GM04503 (cell line): ENCODE results near the gene CHMP1B.

ENCODE experiments used
- DNase-seq: peaks from one replicate; pipeline ENCODE4 v3.0.0-alpha.2; 2012; ENCODE audit warnings: low read depth

CHMP1B gene

DNA sequence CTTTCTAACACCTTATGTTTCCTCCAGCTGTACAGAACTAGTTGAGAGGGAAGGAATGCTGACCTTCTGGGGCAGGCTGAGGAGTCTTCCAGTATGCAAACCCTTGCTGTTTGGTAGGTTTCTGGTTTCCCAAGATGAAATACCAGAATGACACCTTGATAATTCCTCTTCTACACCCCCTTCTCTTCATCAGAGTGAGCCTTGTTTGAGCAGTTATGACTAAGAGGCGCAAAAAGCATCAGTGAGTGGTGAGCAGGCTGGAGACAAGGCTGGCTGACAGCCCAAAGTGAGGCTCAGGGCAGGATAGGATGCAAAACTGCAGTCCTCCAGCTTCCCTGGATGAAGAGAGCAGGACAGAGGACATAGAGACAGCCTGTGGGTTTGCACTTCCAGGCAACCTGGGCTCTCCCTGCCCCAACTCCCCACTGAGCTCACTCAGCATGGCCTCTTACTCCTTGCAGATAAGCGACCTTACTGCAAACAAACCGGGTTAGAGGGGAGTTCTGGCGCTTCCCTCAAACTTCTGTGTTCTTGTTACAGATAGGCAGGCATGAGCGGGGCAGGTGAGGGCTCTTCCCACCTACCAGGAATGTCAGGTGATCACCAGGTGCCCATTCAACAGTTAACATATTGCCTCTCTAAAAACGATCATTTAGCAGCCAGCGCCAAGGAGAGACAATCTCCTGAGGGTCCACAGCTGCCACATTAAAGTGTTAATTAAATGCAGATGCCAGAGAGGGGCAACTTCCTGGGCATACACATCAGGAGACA lies 51.5 kb downstream of the CHMP1B start:
- DNase-seq: no peak
